KOPT-K1 (cell line): ENCODE measurements around the gene SPDYE6.
"Not testable (repeated sequence)": the region's sequence is repeated elsewhere in the genome, so short reads cannot be mapped to it uniquely, and the experiment has no call there.

ENCODE experiments used
- H3K27ac ChIP-seq: fragments of 200-600 bp; sonication (generic); 2 replicates; pipeline ENCODE4 v1.5.1; 2016; ENCODE audit warnings: antibody characterized with exemption, mild to moderate bottlenecking, low read depth, low read length; ENCODE audit not compliant: poor library complexity, severe bottlenecking
- H3K36me3 ChIP-seq: fragments of 200-600 bp; sonication (generic); 2 replicates; pipeline ENCODE4 v1.5.1; 2017; ENCODE audit warnings: antibody characterized with exemption, mild to moderate bottlenecking, low read length, moderate library complexity; ENCODE audit not compliant: insufficient read depth
- H3K9me3 ChIP-seq: fragments of 200-600 bp; sonication (generic); 2 replicates; pipeline ENCODE4 v1.5.1; 2017; ENCODE audit warnings: antibody characterized with exemption, low read length, mild to moderate bottlenecking; ENCODE audit not compliant: insufficient read depth, poor library complexity, severe bottlenecking

Gene SPDYE6

DNA sequence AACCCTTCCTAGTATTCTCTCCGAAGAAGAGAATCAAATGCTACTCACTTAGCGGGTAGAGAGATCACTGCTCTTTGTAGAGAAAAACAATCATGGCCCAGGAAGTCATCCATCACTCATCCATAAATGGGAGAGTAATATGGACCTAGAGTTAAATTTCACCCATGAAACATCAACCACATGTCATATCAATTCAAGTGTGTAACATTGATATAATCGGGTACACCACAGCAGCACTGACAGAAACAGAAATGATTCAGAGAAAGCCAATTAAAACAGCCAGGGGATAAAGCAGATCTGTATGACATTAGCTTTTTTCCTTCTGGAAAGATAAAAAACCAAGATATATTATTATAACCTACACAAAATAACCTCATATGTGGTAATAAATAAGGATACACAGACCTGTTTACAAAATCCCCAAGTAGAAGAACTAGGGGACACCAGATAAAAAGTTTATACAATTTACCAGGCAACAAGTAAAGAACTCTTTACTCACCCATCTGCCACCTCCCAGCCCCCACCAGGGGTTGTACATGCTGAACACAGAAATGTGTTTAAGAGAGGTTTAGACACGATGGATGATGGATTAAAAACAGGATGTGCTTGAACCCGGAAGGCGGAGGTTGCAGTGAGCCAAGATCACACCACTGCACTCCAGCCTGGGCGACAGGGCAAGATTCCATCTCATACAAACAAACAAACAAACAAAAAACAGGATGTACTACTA lies 25.6 kb upstream of the SPDYE6 start:
- H3K9me3 ChIP-seq, H3K27ac ChIP-seq: not testable (repeated sequence)
- peaks cover 92% of the 10 kb centered on the region for H3K36me3 ChIP-seq

DNA sequence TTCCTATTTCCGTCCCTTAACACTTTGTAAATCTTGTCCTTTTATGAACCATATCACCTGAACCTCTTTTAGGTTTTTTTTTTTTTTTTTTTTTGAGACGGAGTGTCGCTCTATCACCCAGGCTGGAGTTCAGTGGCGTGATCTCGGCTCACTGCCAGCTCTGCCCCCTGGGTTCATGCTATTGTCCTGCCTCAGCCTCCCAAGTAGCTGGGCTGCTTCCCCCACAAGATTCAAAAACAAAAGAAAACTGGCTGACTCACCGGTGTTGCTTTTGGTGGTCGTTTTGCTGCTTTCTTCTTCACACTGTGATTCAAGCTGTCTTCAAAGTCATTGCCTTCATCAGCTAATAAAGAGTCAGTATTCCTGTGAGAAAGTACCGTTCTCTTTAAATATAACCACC lies 24.6 kb upstream of the SPDYE6 start:
- H3K27ac ChIP-seq, H3K9me3 ChIP-seq: not testable (repeated sequence)
- peaks cover 92% of the 10 kb centered on the region for H3K36me3 ChIP-seq

DNA sequence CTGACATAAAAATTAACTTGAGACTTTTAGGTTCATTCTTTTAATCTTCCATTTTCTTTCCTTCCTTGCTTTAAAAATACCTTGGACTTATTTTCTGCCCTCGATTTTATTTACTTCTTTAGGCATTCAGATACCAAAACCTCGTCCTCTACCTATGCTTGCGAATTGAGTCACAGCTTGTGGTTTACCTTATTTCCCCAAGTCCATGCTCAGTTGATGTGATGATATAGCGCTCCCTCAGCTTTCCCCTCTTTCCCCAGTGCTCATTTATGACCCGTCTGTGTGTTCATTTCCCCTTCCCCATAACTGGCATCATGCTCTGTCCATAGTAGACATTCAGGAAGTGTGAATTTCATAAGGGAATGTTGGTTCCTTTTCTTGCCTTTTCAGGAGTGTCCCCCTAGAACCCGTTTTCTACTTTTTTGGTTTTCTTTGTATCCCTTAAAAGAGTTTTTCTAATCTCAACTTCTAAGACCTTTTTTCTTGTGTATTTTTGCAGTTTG lies 20.8 kb upstream of the SPDYE6 start:
- Histone ChIP-seq H3K27ac (no peak overlapping the region), H3K36me3 (peaks cover 71% of the 10 kb centered on the region), H3K9me3 (no peaks in the 10 kb centered on the region)

DNA sequence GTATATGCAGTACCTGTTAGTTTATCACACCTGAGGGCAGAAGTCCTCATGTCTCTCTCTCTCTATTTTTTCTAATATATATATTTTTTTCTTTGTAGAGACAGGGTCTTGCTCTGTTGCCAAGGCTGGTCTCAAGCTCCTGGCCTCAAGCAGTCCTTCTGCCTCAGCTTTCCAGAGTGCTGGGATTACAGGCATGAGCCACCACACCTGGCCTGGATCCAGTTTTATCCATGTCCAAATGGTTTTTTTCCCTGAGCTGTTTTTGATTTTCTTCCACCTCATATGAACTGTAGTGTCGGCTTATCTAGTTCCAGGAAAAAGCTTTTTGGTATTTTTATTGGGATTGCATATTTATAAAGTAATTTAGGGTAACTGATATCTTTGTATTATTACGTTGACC lies 16.6 kb upstream of the SPDYE6 start:
- not testable (repeated sequence) for H3K27ac ChIP-seq
- Histone ChIP-seq H3K9me3 (peaks cover 11% of the 10 kb centered on the region), H3K36me3 (peaks cover 43% of the 10 kb centered on the region)

DNA sequence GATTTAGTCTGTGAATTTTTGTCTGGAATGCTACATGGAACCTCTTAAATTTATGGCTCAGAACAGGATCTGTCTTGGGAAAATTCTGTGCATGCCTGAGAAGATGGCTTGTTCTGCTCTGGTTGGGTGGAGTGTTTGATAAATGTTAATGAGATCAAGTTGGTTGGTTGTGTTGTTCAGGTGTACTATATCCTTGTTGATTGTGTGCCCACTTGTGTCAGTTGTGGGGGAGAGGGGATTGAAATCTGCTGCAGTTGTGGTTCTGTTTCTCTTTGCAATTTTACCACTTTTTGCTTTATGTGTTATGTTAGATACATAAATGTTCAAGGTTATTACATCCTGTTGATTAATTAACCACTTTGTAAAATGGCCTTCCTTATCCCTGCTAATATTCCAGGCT lies 13.8 kb upstream of the SPDYE6 start:
- Histone ChIP-seq H3K36me3 (peaks cover 32% of the 10 kb centered on the region), H3K9me3 (peaks cover 11% of the 10 kb centered on the region)
- H3K27ac ChIP-seq = not testable (repeated sequence)

DNA sequence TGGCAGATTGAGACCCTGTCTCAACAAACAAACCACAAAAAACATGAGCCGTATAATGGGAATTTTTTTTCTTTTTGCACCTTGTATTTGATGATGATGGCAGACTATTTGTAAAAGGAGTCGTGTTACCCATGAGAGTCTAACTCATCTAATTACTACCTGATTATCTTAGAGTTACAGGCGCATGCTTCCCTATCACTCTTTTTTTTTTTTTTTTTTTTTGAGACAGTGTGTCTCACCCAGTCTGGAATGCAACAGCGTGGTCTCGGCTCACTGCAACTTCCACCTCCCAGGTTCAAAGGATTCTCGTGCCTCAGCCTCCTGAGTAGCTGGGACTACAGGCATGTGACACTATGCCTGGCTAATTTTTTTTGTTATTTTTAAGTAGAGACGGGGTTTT lies 9.1 kb upstream of the SPDYE6 start:
- H3K36me3 ChIP-seq = peaks cover 24% of the 10 kb centered on the region
- not testable (repeated sequence) for H3K27ac ChIP-seq

DNA sequence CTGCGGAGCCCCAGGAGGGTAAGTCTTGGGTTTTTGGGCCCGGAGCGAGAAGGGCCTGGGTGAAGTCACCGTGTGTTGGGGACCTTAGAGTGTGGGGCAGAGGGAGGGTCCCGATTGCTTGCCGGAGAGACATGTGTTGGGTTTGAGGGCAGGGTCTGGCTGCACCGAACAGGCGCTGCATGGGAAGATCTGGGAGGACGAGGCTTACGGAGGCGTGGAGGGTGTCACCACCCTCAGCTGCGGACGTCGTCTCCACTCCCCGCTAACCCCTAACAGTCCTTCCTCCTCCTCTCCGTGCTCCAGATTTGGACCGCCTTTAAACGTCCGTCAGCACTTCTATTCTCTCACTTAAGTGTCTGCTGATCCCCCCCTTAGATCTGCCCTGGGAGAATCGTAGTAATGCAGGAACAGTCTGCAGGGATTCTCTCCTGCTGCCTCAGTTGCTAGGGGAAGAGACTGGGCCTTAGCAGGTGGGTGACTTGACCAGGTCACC lies 8.2 kb upstream of the SPDYE6 start:
- Histone ChIP-seq H3K27ac (peak overlapping the region; percentile 67), H3K36me3 (peaks cover 19% of the 10 kb centered on the region)
- not testable (repeated sequence) for H3K9me3 ChIP-seq

More for the DNA sequence above, 9.1 kb upstream of the SPDYE6 start:
- H3K9me3 ChIP-seq = not testable (repeated sequence)

DNA sequence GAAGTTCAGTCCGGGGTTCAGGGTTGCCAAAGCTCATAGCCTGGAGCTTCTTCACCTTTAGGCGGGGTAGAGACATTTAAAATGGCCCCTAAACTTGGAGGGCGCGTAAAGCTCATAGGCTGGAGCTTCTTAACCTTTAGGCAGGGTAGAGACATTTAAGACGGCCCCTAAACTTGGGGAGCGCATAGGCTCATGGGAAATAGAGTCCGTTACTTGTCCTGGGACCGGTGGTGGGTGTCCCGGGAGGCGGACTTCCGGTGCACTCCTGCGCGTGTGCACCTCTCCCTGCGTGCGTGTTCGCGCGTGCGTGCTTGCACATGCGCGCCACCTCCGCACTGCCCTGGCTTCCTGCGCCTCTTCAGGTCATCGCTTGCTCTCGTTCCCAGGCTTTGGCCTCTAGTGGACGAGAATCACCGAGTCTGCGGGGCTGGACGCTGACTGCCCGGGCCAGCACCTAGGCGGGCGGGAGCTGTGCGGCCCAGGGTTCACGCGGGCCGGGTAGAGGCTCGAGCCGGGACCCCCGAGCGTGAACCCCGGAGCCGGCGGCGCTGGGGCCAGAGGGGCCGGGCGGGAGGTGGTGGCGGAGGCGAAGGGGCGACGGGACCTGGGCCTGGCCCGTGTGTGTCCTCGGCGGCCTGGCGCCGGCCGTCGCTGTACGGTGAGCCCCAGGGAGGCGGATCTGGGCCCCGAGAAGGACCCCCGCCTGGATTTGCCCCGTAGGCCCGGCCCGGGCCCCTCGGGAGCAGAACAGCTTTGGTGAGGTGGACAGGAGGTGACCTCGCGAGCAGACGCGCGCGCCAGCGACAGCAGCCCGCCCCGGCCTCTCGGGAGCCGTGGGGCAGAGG lies 7.5 kb upstream of the SPDYE6 start:
- not testable (repeated sequence) for H3K9me3 ChIP-seq
- peaks cover 19% of the 10 kb centered on the region for H3K36me3 ChIP-seq
- H3K27ac ChIP-seq = peak overlapping the region; percentile 67

DNA sequence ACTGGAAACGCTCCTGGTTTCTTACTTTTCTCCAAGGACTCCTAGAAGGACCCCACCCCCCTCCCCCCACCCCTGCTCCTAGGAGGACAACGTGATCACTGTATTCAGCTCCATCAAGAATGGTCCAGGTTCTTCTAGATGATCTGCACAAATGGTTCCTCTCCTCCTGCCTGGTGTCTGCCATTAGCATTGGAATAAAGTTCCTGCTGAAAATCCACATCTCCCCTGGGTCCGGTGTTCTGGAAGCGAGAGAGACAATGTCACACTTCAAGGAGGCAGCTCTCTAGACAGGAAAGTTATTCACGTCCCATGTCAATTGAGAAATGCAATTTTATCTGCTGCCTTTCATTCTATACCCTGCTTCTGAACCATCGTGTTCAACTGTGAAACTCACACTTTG lies 9.3 kb downstream of the SPDYE6 start:
- not testable (repeated sequence) for H3K27ac ChIP-seq, H3K9me3 ChIP-seq, H3K36me3 ChIP-seq

DNA sequence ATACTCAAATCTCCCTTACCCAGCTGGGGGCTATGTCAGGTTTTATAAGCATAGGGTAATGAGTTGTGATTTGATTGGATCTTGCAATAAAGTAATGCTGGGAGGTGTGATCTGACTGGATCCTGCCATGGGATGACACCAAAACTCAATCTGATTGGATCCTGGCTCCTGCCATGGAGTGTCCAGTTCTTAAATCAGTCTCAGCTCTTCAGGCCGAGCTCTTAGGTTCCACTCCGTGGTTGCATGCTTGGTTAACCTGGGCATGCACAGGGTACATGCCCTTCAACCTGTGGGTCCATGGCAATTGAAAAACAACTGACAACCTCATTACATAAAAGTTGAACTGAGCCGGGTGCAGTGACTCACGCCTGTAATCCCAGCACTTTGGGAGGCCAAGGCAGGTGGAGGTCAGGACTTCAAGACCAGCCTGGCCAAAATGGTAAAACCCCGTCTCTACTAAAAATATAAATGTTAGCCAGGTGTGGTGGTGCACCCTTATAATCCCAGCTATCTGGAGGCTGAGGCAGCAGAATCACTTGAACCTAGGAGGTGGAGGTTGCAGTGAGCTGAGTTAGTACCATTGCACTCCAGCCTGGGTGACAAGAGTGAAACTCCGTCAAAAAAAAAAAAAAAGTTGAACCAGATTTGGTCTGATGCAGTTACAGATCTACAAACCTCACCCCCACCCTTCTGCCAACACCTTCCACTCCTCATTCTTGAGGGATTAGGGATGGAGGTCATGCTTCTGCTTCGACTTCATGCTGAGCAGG lies 15.5 kb downstream of the SPDYE6 start:
- not testable (repeated sequence) for H3K27ac ChIP-seq, H3K9me3 ChIP-seq, H3K36me3 ChIP-seq

DNA sequence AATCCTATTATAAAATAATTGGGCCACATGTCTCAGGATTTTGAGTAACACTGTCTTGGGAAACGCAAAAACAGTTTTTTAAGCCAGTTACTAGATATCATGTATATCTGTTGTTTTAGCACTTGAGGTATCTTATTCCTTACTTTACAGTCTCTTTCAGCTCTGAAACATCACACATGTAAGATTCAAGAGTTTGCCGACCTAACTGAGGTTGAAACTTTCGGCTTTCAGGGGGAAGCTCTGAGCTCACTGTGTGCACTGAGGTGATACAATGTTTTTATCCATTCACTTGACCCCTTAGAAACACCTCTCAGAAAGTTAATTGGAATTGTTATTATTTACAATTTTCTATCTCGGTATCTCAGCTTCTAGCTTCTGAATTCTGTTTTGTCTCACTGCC lies 18.8 kb downstream of the SPDYE6 start:
- H3K27ac ChIP-seq, H3K36me3 ChIP-seq: not testable (repeated sequence)

DNA sequence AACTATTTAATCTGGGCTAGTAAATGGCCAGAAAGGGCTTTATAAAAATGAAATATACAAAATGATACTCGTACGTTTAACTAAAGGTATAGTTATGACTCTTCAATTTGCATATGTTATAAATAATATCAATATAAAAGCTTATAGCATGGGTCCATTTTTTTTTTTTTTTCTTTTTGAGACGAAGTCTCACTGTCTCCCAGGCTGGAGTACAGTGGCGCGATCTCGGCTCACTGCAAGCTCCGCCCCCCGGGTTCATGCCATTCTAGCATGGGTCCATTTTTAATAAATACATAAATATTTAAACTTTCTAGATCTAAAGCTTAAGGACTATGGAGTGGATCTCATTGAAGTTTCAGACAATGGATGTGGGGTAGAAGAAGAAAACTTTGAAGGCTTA lies 19.2 kb downstream of the SPDYE6 start:
- H3K9me3 ChIP-seq, H3K27ac ChIP-seq, H3K36me3 ChIP-seq: not testable (repeated sequence)

More for the DNA sequence above, 18.8 kb downstream of the SPDYE6 start:
- not testable (repeated sequence) for H3K9me3 ChIP-seq

DNA sequence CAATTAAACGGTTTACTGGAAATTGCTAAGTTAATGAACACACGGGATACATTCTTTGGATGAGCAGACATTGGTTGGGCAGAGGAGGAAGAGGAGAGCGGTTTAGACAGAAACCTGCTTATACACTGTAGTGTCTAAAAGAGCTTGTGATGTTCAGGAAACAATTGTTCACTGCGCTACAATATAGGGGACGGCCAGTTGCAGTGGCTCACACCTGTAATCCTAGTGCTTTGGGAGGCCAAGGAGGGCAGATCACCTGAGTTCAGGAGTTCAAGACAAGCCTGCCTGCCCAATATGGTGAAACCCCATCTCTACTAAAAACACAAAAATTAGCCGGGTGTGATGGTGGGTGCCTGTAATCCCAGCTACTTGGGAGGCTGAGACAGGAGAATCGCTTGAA lies 20.7 kb downstream of the SPDYE6 start:
- H3K27ac ChIP-seq, H3K36me3 ChIP-seq, H3K9me3 ChIP-seq: not testable (repeated sequence)

DNA sequence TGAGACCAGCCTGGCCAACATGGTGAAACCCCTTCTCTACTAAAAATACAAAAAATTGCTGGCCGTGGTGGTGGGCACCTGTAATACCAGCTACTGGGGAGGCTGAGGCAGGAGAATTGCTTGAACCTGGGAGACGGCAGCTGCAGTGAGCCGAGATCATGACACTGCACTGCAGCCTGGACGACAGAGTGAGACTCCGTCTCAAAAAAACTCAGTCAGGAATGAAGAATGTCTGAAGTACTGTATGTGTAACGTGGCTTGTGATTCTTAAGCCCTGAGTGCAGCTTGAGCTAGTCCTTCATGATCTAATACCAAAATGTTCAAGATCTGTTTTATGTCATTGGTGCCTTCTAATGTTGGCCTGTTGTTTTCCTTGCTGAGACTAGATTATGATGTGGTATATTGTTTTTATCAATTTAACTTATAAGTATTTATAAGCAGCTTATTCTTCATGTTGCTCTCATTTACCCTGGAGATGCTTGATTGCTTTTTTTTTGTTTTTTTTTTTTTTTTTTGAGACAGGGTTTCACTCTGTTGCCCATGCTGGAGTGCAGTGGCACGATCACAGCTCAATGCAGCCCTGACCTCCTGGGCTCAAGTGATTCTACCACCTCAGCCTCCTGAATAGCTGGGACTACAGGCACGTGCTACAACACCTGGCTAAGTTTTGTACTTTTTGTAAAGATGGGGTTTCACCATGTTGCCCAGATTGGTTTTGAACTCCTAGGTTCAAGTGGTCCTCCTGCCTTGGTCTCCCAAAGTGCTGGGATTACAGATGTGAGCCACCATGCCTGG lies 25.4 kb downstream of the SPDYE6 start:
- H3K9me3 ChIP-seq, H3K27ac ChIP-seq, H3K36me3 ChIP-seq: not testable (repeated sequence)
